GM18951 (cell line): ENCODE measurements around the gene ERVV-1.

Experiments used
- POLR2A ChIP-seq: IDR thresholded peaks from 4 replicates; pipeline ENCODE4 v1.6.1; 2011; ENCODE audit warnings: mild to moderate bottlenecking; ENCODE audit not compliant: insufficient read length, insufficient read depth; ENCODE audit errors: extremely low read depth
- in situ Hi-C: fragments of 300-500 bp; cut with MboI; formaldehyde crosslinking; loops from one replicate; pipeline ENCODE4 v1.12.0; 2022; ENCODE audit warnings: low sequenced_read_pairs, mixed read lengths, inconsistent platforms; ENCODE audit not compliant: unreplicated experiment

Gene ERVV-1

GRCh38 chr19:53055117-53055516 is 41.4 kb downstream of the ERVV-1 start:
- in situ Hi-C loops = no loop called here
- no peak for TF ChIP-seq POLR2A

DNA sequence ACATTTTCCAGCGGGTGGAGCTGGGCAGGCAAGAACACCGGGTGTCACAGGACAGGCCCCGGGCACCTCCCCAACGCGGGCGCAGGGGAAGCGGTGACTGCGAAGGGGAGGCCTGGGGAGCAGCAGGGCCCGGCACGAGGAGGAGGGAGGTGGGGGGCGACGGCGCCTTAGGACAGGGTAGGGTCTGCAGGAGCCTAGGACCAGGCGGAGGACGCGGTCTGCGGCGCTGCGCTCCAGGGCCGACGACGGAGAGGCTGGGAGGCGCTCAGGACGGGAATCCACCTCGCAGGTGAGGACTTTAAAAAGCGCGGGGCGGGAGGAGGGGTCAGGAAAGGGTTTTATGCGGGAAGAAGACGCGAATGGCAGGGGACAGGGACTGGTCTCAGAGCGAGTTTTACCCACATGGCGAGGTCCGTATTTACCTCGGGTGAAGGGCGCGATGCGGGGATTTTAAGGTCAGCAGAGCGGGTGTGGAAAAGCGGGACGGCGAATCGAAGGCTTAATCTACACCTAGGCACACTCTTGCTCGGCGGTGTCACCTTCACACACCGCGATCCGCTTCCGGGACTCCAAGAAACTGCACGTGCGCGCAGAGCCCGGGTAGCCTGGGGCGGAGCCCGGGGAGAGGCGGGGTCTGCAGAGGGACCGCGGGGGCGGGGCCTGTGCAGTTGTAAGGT is 44.3 kb downstream of the ERVV-1 start:
- in situ Hi-C loops = no loop called here
- no peak for TF ChIP-seq POLR2A
